ENCODE measurements around the gene CFAP58. TPM values are rescaled to one million over a fixed set of nuclear protein-coding genes. Genes with fewer than 3 reads are reported as not detected.
A peak's percentile ranks its signal among the peaks of the same experiment; 100 is the strongest.

Gene CFAP58
- total RNA-seq, 1 donor from 2014 or later = 2.2 TPM

DNA sequence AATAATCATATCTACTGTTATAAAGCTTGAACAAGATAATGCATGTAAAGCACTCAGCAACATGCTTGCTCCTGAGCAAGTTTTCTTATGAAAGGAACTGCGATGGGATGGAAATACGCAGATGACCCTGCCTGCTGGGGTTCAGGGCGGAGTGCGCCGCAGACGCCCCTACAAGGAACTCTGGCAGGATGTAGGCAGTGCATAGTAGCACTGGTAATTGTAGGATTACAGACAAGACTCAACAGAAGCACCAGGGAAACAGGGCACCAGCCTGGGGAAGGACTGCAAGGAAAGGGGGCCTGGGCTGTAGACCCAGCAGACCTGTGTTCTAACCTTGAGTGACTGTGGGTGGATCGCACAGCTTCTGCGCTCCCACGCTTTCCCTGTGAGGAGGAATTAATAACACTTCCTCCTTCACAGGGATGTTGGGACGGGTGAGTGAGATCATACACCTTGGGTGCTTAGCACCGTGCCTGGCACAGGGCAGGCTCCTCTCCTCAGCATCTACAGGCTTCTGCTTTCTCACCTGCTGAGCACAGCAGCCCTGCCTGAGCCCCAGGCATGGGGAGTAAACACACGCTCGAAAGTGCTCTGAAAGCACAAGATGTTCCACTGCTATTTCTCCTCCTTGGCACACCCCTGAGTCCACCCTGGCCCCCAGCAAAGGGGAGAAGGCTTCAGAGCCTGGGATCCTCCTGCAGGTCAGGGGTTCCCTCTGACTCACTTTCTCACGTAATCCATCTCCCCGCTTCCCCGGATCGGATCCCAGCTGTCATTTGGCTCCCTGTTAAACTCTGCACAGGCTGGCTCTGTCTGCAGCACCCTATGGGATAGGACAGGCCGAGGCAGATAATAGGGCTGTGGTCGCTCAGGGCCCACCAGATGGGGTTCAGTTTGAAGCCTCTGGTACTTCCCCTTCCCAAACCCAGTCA lies 34.6 kb upstream of the CFAP58 start:
- ATAC-seq (ENCODE audit: poor library complexity) (no peak), DNase-seq (no peak)
- intact Hi-C loops (cut with DNase I) = no loop called here

DNA sequence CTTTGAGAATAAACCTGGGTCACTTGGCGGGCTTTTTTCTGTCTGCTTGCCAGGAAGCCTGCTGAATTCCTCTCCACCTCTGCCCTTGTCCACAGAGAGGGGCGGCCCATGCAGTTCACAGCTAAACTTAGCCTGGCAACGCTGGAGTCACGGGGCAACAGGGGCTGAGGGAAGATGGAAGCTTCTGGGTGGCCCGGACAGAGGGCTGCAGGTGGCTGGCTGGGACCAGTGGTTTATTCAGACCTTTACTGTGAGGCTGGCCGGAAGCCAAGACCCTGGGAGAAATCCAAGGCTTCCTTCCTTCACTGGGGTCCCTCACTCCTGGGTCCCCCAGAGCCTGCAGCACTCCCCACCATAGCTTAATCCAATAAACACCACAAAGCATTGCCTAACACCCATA lies 32.4 kb upstream of the CFAP58 start:
- ATAC-seq (ENCODE audit: poor library complexity) (peak; percentile 41), DNase-seq (no peak)
- intact Hi-C loops (cut with DNase I) = no loop called here

DNA sequence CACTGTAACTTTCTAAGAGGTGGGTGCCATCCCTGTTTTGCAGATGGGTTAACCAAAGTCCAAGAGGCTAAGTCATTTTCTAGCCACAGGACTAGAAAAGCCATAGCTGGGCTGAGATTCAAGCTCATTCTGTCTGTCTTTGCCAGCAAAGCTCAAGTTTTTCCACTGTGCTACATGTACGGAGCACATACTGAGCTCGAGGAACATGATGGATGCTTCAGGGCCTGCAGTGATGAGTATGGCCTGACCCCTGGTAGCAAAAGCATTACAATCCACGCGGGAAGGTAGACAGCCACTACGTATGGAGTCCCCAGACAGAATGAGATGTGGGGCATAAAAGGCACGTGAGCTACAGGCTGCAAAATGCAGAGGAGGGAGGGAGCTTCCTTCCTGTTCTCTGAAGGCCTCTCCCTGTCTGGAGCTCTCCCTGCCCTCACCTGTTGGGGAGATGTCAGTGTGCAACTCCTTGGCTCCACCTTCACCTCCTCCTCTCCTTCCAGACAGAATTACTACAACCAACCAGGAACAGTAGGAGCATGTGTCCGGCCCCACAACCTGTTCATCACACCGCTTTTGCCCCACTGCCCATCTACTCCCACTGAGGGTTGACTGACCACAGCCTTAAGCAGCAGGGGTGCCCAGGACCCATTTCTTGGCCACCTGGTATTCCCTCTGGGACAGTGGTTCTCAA lies 31.8 kb upstream of the CFAP58 start:
- intact Hi-C loops (cut with DNase I) = no loop called here
- DNase-seq (no peak), ATAC-seq (ENCODE audit: poor library complexity) (no peak)

DNA sequence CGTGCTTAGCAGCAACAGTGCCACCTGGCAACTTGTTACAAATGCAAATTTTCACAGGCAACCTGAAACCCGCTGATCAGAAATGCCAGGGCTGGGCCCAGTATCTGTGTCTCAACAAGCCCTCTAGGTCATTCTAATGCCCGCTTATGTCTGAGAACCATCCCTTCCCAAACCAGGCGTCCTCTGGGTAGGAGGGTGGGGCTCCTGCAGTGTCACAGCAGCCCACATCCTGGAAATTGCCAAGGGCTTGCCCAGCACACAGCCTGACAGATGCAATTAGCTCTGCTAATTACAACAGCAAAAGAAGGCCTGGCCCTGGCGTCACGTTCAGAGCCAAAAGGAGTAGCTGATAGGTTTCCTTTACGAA lies 31.2 kb upstream of the CFAP58 start:
- DNase-seq = peak; percentile 58
- intact Hi-C loops (cut with DNase I) = no loop called here
- peak; percentile 9 for ATAC-seq (ENCODE audit: poor library complexity)

DNA sequence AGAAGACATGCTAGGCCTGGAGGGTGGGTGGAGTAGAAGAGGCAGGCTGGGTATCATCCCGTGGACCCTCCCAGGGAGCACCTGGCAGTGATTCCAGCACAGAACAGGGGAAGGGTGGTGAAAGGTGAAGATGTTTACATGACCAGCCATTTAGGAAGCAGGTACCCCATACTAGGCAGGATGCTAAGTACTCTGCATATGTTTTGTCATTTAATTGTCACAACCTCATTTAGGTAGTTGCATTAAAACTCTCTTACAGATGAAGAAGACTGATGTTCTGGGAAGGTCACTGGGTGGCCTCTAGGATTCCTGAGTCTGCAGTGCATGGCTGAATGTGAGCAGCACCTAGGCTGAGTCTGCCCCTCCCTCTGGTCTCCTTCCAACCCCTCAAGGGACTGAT lies 30.5 kb upstream of the CFAP58 start:
- ATAC-seq (ENCODE audit: poor library complexity) (no peak), DNase-seq (no peak)
- intact Hi-C loops (cut with DNase I) = no loop called here

DNA sequence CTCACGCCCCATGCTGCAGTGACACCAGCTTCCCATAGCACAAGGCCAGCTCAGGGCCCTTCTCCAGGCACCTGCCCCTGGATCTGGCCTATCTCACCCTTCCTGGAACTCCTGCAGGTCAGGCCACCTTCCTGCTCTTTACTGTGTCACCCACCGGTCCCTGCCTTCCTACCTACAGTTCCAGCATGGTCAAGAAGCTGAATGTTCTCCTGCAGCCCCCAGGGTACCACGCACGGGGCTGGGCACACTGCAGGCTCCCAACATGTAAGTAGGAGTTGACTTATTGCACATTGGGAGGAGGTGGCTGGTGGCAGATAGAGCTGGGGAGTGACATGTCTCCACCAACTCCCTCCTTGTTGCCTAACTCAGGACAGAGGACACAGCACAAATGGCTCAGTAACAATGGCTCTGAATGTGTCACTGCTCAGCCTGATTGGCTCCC lies 29.9 kb upstream of the CFAP58 start:
- ATAC-seq (ENCODE audit: poor library complexity) = no peak
- intact Hi-C loops (cut with DNase I) = no loop called here
- DNase-seq = no peak

DNA sequence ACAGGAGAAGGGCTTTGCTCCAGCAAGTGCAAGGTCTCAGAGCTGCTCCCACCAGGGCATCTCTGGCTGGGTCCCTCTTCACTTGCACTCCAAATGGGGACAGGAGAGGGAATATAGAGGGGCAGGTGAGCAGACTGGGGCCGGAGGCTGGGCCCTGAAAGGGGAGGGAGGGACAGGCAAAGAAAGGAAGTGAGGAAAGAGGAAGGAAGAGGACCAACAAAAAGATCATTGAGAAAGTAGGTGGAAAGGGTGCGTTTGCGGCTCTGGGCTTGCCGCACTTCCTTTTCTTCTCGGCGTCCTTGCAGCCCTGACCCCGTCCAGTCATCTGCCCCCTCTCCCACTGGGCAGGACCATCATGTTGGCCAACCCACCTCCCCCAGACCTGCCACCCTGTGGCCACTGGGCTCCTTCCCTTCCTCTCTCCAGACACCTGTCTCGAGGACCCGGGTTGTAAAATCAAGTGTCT lies 29.4 kb upstream of the CFAP58 start:
- ATAC-seq (ENCODE audit: poor library complexity) (no peak), DNase-seq (peak; percentile 73)
- intact Hi-C loops (cut with DNase I) = no loop called here

DNA sequence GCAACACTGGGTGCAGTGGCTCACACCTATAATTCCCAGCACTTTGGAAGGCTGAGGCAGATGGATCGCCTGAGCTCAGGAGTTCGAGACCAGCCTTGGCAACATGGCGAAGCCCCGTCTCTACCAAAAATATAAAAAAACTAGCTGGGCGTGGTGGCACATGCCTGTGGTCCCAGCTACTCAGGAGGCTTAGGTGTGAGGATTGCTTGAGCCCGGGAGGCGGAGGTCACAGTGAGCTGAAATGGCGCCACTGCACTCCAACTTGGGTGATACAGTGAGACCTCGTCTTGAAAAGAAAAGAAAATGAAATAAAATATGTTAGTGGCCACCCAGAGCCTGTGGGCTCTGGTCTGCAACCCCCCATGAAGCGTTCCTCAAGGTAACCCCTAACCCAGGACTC lies 28.7 kb upstream of the CFAP58 start:
- intact Hi-C loops (cut with DNase I) = no loop called here
- no peak for ATAC-seq (ENCODE audit: poor library complexity)
- DNase-seq = no peak

DNA sequence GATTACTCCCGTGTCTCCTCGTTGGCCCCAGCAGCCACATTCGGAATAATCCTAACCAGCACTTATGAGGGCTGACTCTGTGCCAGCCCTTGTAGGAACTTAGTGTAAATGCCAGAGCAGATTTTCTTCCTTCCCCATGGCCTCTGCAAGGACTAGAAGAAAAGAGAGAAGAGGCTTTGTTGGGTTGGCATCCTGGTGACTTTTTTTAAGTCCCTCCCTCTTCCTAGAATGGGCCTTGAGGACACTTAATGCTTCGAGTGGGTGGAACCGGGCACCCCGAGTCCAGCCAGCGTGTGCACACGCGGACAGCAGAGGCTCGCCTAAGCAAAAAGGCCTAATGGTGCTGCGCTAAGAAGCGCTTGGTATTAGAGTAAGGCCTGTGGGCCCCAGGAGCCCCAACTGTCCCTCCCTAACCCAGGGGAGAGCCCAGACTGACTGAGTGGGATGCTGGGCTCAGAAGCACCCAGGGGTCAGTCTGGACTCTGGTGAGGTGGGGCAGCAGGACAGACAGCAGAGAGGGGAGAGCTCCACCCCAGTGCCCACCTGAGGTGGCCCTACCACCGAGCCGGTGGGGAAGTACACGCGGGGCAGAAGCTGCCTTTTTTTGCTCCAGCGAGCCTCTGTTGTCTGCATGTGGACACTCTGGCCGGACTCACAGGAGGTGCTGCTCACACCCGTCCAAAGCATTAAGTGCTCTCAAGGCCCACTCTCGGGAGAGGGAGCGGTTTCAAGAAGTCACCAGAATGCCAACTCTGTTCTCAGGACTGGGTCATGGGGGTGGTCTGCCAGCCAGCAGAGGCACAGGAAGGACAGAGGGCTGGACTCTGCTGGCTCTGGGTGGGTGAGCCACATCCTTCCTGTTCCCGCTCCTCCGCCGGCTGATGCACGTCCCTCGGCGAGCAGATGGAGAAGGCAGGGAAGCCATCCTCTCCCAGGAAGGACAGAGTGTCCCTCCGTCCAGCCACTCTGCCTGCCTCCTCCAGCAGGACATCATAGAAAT lies 27.9 kb upstream of the CFAP58 start:
- intact Hi-C loops (cut with DNase I) = no loop called here
- DNase-seq (peak; percentile 77), ATAC-seq (ENCODE audit: poor library complexity) (peak; percentile 15)

DNA sequence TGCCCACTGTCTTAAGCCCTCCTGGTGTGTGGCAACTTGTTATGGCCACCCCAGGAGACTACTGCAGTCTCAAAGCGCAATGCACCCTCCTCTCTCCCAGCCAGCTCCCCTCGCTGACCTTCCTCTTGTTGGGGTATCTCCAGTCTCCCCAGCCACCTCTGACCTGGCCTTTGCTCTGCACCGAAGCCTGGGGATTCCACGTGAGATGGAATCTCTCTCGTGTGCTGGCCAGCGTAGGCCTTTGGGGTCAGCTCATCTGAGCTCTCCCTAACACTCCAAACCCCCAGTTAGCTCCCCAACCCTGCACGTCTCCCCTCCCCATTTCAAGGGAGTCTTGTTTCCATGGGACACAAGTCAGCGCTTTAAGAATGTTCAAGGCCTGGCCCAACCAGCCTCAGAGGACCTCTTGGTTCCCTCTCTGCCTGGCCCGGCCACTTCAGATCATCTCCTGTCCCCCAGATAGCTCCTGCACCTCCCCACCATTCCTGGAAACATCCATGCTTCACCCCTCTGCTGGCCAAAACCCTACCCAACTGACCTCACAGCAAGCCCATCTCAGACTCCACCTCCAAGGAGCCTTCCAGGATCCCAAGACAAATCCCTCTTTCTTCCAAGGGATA lies 26.5 kb upstream of the CFAP58 start:
- no peak for ATAC-seq (ENCODE audit: poor library complexity)
- intact Hi-C loops (cut with DNase I) = no loop called here
- DNase-seq = no peak

DNA sequence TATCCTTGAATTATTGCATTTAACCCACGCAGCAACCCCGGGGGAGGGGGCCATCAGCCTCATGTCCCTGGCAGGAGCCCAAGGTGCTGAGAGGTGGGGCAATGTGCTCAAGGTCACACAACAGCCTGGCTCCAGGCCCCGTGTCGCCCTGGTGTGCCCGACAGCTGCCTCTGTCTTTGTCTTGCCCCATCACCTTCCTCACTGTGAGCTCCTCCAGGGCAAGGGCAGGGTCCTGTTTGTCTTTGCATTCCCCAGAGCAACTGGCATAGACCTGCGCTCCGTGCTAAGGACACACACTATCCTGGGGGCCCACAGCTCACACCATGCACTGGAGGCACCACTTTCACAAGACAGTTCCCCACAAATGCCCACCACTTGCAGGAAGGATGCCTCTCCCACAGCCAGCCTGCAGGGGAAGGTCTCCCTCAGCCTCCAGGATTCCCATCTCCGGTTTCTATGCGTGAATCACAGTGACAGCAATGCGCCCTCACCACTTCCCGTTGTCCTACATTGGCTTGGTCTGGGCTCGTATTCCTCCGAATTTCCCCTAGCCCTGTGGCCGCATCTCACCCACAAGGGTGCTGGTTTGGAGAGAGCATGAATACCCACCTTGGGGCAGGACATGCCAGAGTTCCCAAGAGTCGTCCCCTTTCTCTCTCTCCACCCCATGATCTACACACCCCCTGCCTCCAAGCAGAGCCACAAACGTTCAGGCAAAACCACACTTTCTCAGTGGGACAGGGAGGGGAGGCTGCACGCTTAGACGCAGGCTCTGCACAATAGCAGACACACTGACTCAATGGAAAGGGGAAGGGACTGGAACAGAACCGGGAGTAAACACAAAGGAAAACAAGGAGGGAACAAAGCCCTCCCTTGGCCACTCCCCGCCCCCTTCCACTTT lies 25.6 kb upstream of the CFAP58 start:
- intact Hi-C loops (cut with DNase I) = no loop called here
- ATAC-seq (ENCODE audit: poor library complexity) = no peak
- DNase-seq = peak; percentile 77

DNA sequence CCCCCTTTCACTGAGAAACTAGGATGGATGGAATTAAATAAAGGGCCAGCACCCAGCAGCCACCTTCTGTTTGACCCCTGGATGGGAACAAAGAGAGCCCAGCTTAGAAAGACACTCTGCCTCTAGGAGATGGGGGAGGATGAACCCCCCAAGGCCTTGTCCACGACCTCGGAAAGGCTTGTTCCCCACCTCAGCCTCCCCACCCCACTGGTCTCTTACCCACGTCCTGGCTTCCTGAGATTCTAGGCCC lies 25.1 kb upstream of the CFAP58 start:
- DNase-seq (no peak), ATAC-seq (ENCODE audit: poor library complexity) (no peak)
- intact Hi-C loops (cut with DNase I) = no loop called here

DNA sequence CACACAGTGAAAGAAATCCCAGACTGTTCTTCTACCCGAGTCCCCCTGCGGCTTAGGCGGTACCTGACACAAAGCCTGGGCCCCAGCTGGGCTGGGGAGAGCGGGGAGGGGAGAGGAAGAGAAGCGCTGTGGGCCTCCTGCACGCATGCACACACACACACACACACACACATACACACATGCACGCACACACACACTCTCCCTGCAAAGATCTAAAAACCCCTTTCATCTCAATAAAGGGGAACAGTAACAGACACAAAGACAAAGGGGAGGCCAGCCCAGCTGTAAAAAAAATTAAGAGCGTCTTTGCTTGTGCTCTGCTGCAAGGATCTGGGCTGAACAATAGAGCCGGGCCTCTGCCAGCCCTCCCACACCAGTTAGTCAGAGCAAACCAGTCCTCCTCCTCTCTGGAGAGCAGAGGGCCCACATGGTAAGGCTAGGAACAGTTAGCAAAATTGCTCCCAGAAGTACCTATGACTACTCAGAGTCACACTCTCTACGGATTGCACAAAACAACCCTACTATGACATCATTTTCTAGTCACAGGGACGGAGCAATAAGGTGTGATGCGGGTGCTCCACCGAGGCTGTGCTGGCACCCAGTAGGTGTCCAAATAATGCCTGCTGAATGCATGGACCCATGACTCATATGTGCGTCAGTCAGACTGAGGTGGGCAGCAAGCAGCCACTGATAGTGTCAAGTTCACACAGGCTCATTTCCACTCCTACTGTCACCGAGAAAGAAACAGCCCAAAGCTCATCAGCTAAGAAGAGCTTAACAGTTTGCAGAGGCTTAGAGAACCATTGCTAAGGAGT lies 24.5 kb upstream of the CFAP58 start:
- DNase-seq = peak; percentile 71
- intact Hi-C loops (cut with DNase I) = no loop called here
- ATAC-seq (ENCODE audit: poor library complexity) = peak; percentile 6

DNA sequence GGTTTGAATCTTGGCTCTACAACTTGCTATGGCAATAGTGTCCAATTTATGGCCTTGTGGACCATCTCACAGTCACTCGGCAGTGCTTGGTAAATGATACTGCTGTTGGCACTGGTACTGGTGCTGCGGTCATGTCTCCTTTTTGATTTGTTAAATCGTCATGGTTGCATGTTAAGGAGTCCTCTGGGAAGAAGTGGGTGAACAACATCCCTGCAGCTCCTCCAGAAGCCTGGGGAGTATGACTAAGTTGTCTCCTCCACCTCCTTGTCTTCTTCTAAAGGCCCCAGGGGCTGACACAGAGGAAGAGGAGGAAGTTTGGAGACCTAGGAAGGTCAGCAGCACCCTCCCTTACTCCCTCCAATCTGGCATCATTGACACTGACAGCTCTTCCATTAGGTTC lies 23.9 kb upstream of the CFAP58 start:
- DNase-seq (no peak), ATAC-seq (ENCODE audit: poor library complexity) (no peak)
- intact Hi-C loops (cut with DNase I) = no loop called here

DNA sequence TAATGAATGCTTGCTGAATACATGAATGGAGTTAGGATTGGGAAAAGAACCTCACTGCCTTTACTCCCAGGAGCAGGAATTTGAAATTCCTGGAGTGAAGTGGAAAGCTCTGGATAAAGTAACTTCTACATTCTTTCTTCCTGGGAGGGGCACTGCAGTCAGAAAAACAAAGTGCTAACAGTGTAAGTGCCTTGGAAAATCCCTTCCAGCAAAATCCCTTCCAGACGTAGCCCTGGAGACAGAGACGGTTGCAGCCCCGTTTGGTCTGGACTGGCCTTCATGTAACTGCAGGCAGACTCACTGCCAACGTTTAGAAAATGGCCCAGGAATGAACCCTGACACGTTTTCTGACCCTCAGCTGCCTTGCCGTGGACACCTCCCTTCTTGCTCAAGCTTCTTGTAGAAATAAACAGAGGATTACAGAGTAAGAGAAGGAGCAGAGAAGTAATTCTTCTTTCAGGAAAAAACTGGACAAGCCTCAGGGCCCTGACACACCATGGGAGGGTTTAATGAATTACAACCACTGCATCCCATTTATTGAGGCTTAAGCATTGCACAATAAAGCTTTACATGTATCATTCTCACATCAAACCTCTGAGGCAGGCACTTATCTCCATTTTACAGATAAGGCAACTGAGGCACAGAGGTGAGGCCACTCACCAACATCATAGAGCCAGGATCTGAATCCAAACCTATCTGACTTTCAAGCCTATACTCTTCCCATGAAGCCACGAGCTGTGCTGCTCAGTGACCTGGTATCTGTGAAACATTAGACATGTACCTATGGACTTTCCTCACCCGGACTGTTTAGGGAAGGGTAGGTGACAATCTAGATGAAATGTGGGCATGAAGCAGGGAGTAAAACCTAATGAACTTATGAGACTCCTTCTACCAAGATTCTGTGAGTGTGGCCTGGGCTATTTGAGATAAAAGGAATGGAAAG lies 23.2 kb upstream of the CFAP58 start:
- intact Hi-C loops (cut with DNase I) = no loop called here
- DNase-seq = peak; percentile 76
- peak; percentile 18 for ATAC-seq (ENCODE audit: poor library complexity)

Measured in Right ventricle myocardium superior (tissue), 1 donor.